K562 (cell line): ENCODE data around the gene CCND3. TPM values are rescaled to one million over a fixed set of nuclear protein-coding genes. Genes with fewer than 3 reads are reported as not detected.

Experiments
- LEF1 ChIP-seq: fragments of 450-650 bp; IDR thresholded peaks from 2 replicates; pipeline ENCODE4 v1.6.1; 2016; ENCODE audit warnings: mild to moderate bottlenecking
- MEF2D ChIP-seq: conservative IDR thresholded peaks from 2 replicates; pipeline ENCODE4 v1.6.1; 2016; ENCODE audit warnings: low read depth, missing genetic modification characterization, missing compliant biosample characterization
- PHTF2 ChIP-seq: fragments of 250-450 bp; sonication (Bioruptor Pico); IDR thresholded peaks from 2 replicates; pipeline ENCODE4 v1.5.0; 2021; ENCODE audit warnings: mild to moderate bottlenecking
- POLR2AphosphoS5 ChIP-seq: IDR thresholded peaks from 2 replicates; pipeline ENCODE4 v1.6.1; 2011; ENCODE audit warnings: mild to moderate bottlenecking, low read depth, low read length, moderate library complexity; ENCODE audit not compliant: control insufficient read depth, insufficient read depth
- RFX7 ChIP-seq: fragments of 250-450 bp; sonication (Bioruptor Pico); IDR thresholded peaks from 2 replicates; pipeline ENCODE4 v1.5.1; 2021; ENCODE audit warnings: mild to moderate bottlenecking
- TAL1 ChIP-seq: fragments of 450-650 bp; IDR thresholded peaks from 2 replicates; pipeline ENCODE4 v1.6.1; 2016; ENCODE audit warnings: mild to moderate bottlenecking
- ZNF436 ChIP-seq: fragments of 250-450, 450-650 bp; sonication (Bioruptor Pico); formaldehyde crosslinking; IDR thresholded peaks from 2 replicates; pipeline ENCODE4 v1.7.0; 2020; ENCODE audit warnings: mild to moderate bottlenecking
- ZNF584 ChIP-seq: fragments of 200-800 bp; sonication (Bioruptor generic); IDR thresholded peaks from 2 replicates; pipeline ENCODE4 v1.6.1; 2016; ENCODE audit warnings: low read depth, mild to moderate bottlenecking, missing genetic modification characterization, missing compliant biosample characterization
- ZNF766 ChIP-seq: fragments of 200-800 bp; sonication (Bioruptor generic); conservative IDR thresholded peaks from 2 replicates; pipeline ENCODE4 v1.6.1; 2016; ENCODE audit warnings: missing genetic modification characterization, missing compliant biosample characterization
- polyA plus RNA-seq, 8 experiments: library from polyadenylated mRNA; depleted of rRNA in 4 of 8; stranded (reverse) in 5 of 8; unstranded in 3 of 8; fragments of >200 nt; fragmentation: Nextera tagmentation in 2 of 8; fragmentation: Illumina TruSeq in 1 of 8; extraction: Ambion mirVana in 2 of 8; extraction: Trizol in 1 of 8; gene quantifications; 2 replicates each; pipeline versions ENCODE4 v1.2.1 to v1.2.3, GENCODE V29; 2011 to 2014; ENCODE audit warnings: inconsistent platforms in 1 of 8, missing spikeins in 1 of 8
- total RNA-seq, 7 experiments: library from RNA; depleted of rRNA in 6 of 7; stranded (reverse); fragments of >200 nt in 6 of 7; fragmentation: Illumina TruSeq in 2 of 7; extraction: Trizol in 2 of 7; gene quantifications; 2 replicates each; pipeline versions ENCODE4 v1.2.1 to v1.2.3, GENCODE V29; 2011 to 2021; ENCODE audit warnings: low replicate concordance in 1 of 7
- TF ChIP-seq, protein P1 (sequence below), 2 experiments: fragments of 200-800 bp in 1 of 2; sonication (Bioruptor generic) in 1 of 2; sonication (generic) in 1 of 2; formaldehyde crosslinking in 1 of 2; IDR thresholded peaks in 1 of 2; conservative IDR thresholded peaks in 1 of 2; 2 replicates each; pipeline versions ENCODE4 v1.5.0 to v1.6.1; 2016 to 2020; ENCODE audit warnings: missing compliant biosample characterization in 1 of 2, missing genetic modification characterization in 1 of 2, missing genetic modification reagents in 1 of 2
- TF ChIP-seq, protein P2 (sequence below): fragments of 250-450 bp; sonication (Bioruptor Pico); IDR thresholded peaks from 2 replicates; pipeline ENCODE4 v1.9.0; 2021; ENCODE audit warnings: mild to moderate bottlenecking
- TF ChIP-seq, protein P3 (sequence below): fragments of 250-450 bp; sonication (Bioruptor Pico); IDR thresholded peaks from 2 replicates; pipeline ENCODE4 v1.4.0; 2020; ENCODE audit warnings: mild to moderate bottlenecking, moderate library complexity, borderline replicate concordance
- TF ChIP-seq, protein P4 (sequence below): sonication (generic); formaldehyde crosslinking; IDR thresholded peaks from 2 replicates; pipeline ENCODE4 v1.5.0; 2020; ENCODE audit warnings: missing genetic modification reagents
- TF ChIP-seq, protein P5 (sequence below), 2 experiments: fragments of 450-650 bp; IDR thresholded peaks; 2 replicates each; pipeline ENCODE4 v1.6.1; 2016; ENCODE audit warnings: mild to moderate bottlenecking in 2 of 2, borderline replicate concordance in 1 of 2, low read depth in 1 of 2, moderate library complexity in 1 of 2

The CCND3 gene
- total and polyA plus RNA-seq, 9 of the 15 experiments (the other 6 are each of a cell fraction or from before 2014, with no cell fraction given) = 21.5 to 204 (median 97.4) TPM

DNA sequence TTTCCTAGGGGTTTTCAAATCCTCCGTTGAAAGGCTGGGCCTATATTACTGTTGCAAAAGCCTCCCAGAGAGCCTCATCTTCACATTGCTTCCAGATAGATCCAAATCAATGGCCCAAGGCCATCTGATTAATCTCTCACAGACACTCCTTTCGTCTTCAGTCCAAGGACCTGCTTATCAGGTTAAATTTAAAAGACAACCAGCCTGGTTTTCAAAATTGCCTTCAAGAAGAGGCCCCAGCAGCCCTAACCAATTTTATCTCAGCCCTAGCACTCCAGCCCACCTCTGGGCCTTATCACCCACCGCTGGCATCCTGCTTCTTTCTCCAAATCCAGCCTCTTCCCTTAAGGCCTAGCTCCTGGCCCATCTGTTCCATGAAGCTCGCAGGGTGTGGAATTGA, 15.5 kb upstream of the CCND3 start (continued):
- TF ChIP-seq MEF2D (0 out of 2 replicates have a peak, but pooled peaks have one; percentile 29), ZNF766 (CRISPR knock-in tag) (0 out of 2 replicates have a peak, but pooled peaks have one; percentile 32), ZNF584 (CRISPR knock-in tag) (no peak), POLR2AphosphoS5 (peak; percentile 79; the same call in 1 of the 2 replicates), ZNF436 (CRISPR knock-in tag) (no peak), LEF1 (0 out of 2 replicates have a peak, but pooled peaks have one; percentile 39), TAL1 (peak; percentile 87), RFX7 (CRISPR knock-in tag) (no peak), PHTF2 (CRISPR knock-in tag) (no peak)
- TF ChIP-seq, protein P1, sequence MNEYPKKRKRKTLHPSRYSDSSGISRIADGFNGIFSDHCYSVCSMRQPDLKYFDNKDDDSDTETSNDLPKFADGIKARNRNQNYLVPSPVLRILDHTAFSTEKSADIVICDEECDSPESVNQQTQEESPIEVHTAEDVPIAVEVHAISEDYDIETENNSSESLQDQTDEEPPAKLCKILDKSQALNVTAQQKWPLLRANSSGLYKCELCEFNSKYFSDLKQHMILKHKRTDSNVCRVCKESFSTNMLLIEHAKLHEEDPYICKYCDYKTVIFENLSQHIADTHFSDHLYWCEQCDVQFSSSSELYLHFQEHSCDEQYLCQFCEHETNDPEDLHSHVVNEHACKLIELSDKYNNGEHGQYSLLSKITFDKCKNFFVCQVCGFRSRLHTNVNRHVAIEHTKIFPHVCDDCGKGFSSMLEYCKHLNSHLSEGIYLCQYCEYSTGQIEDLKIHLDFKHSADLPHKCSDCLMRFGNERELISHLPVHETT (CRISPR knock-in tag; conservative IDR thresholded peaks at IDR 0.05 in 1 of 2, IDR thresholded peaks at IDR 0.05 in 1 of 2) = no peak
- TF ChIP-seq, protein P2, sequence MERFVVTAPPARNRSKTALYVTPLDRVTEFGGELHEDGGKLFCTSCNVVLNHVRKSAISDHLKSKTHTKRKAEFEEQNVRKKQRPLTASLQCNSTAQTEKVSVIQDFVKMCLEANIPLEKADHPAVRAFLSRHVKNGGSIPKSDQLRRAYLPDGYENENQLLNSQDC (CRISPR knock-in tag) = no peak
- TF ChIP-seq, protein P3, sequence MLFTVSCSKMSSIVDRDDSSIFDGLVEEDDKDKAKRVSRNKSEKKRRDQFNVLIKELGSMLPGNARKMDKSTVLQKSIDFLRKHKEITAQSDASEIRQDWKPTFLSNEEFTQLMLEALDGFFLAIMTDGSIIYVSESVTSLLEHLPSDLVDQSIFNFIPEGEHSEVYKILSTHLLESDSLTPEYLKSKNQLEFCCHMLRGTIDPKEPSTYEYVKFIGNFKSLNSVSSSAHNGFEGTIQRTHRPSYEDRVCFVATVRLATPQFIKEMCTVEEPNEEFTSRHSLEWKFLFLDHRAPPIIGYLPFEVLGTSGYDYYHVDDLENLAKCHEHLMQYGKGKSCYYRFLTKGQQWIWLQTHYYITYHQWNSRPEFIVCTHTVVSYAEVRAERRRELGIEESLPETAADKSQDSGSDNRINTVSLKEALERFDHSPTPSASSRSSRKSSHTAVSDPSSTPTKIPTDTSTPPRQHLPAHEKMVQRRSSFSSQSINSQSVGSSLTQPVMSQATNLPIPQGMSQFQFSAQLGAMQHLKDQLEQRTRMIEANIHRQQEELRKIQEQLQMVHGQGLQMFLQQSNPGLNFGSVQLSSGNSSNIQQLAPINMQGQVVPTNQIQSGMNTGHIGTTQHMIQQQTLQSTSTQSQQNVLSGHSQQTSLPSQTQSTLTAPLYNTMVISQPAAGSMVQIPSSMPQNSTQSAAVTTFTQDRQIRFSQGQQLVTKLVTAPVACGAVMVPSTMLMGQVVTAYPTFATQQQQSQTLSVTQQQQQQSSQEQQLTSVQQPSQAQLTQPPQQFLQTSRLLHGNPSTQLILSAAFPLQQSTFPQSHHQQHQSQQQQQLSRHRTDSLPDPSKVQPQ (CRISPR knock-in tag) = no peak
- TF ChIP-seq, protein P4, sequence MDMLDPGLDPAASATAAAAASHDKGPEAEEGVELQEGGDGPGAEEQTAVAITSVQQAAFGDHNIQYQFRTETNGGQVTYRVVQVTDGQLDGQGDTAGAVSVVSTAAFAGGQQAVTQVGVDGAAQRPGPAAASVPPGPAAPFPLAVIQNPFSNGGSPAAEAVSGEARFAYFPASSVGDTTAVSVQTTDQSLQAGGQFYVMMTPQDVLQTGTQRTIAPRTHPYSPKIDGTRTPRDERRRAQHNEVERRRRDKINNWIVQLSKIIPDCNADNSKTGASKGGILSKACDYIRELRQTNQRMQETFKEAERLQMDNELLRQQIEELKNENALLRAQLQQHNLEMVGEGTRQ (CRISPR knock-in tag) = no peak
- TF ChIP-seq, protein P5, sequence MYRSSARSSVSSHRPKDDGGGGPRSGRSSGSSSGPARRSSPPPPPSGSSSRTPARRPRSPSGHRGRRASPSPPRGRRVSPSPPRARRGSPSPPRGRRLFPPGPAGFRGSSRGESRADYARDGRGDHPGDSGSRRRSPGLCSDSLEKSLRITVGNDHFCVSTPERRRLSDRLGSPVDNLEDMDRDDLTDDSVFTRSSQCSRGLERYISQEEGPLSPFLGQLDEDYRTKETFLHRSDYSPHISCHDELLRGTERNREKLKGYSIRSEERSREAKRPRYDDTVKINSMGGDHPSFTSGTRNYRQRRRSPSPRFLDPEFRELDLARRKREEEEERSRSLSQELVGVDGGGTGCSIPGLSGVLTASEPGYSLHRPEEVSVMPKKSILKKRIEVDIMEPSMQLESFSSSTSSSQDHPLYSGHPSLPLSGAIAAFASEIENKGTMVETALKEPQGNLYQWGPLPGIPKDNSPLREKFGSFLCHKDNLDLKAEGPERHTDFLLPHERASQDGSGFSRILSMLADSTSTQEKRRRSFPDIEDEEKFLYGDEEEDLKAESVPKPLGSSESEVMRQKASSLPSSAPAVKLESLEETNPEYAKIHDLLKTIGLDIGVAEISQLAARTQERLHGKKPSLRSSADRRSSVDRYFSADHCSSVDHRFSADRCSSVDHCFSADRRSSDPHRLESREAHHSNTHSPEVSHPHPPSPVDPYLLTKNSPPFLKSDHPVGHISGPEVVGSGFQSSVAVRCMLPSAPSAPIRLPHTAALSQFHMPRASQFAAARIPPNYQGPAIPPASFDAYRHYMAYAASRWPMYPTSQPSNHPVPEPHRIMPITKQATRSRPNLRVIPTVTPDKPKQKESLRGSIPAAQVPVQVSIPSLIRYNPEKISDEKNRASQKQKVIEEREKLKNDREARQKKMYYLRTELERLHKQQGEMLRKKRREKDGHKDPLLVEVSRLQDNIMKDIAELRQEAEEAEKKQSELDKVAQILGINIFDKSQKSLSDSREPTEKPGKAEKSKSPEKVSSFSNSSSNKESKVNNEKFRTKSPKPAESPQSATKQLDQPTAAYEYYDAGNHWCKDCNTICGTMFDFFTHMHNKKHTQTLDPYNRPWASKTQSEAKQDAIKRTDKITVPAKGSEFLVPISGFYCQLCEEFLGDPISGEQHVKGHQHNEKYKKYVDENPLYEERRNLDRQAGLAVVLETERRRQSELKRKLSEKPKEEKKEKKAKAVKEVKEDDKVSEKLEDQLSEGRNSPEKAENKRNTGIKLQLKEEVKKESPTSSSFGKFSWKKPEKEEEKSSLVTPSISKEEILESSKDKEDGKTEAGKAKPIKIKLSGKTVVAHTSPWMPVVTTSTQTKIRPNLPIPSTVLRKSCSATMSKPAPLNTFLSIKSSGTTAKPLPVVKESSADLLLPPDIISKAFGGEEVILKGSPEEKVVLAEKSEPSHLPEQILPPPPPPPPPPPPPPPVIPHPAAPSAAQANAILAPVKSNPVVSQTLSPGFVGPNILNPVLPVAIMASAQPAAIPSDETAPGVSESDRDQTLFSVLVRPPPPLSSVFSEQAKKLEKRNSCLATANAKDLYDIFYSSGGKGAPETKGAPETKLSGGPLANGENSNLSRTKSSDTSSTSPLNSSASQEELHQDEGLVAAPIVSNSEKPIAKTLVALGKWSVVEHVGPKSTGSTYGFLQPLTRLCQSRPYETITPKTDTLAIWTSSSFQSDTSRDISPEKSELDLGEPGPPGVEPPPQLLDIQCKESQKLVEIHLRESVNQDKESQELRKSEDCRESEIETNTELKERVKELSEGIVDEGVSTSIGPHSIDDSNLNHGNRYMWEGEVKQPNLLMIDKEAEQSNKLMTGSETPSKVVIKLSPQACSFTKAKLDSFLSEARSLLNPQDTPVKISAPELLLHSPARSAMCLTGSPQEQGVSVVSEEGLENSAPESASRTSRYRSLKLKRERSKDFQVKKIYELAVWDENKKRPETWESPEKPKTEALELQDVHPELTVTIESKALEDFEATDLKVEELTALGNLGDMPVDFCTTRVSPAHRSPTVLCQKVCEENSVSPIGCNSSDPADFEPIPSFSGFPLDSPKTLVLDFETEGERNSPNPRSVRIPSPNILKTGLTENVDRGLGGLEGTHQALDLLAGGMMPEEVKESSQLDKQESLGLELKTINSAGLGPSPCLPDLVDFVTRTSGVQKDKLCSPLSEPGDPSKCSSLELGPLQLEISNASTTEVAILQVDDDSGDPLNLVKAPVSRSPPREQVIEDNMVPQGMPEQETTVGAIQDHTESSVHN (IDR thresholded peaks at IDR 0.05; ENCODE audit: borderline replicate concordance in 1 of 2, low read depth in 1 of 2) = no peak
